GF-D8 (cell line): ENCODE data around the gene KIRREL3.
"Not testable (repeated sequence)": the region's sequence is repeated elsewhere in the genome, so short reads cannot be mapped to it uniquely, and the experiment has no call there.

Experiments used
- DNase-seq: peaks from one replicate; lab custom pipeline; 2025; lab: John Stamatoyannopoulos, UW

The KIRREL3 gene

DNA sequence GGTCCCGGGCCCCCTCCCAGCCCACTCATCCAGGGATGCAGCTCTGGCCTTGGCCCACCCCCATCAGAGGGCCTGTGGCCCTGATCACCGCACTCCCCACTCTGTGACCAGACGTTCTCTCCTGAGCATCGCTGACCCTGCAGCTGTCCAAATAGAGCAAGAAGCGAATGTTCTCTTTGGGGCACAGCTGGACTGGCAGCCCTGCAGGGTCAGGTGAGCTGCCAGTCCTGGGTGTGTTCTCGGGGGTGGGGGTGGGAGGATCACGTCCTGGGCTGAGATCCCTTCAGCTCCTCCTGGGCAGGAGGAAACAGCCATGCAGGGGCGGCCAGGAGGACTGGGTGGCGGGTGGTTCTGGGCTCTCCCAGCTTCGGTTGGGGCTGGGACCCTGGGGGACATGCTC is 618.6 kb downstream of the KIRREL3 start:
- DNase-seq = not testable (repeated sequence)

DNA sequence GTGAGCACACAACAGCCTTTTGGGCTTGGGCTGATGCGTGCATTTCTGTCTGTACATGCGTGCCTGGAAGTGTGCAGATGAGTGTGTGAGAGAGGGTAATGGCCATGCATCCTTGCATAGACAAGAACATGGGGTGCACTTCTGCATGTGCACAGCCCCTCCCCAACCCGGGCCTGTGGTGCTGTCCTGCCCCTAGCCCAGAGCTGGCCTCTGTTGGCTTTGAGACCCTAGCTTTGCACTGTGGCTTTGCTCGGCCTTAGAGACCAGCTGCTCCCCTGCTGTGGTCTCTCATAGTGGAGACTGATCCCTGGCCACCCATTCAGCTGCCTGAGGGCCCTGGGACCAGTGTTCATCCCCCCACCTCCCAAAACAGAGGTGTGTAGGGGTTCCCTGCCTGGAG is 619.7 kb downstream of the KIRREL3 start:
- no peak for DNase-seq

DNA sequence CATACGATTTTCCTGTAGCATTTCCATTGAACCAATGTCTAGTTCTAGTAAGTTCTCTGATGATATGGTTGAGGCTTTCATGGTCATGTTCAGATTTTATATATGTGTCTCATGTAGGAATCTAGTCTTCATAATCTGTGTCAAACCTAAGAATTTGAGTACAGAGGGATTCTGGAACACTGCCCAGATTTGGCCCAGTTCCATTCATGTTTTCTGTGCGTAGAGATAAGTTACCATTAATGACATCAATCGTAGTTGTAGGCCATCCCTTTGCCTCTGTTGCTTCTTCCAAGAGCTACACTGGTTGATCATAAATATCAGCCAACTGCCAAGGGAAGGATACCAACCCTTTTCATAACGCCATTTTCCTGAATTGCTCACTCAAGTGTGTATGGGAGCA is 621.8 kb downstream of the KIRREL3 start:
- DNase-seq = no peak

DNA sequence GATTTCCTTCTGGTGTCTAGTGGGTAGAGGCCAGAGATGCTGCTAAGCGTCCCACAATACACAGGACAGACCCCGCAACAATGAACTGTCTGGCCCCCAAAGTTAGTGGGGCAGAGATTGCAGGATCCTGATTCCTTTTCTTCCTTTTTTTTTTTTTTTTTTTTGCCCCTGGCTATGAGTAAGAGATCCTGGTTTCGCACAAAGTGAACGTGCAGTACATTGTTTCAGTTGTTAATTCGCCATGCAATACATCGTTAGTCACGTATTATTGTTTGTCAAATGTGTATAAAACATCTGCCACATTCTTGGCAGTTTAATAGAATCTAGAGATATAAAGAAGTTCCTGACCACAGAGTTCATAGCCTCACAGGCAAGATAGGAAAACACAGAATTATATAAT is 624.8 kb downstream of the KIRREL3 start:
- no peak for DNase-seq

DNA sequence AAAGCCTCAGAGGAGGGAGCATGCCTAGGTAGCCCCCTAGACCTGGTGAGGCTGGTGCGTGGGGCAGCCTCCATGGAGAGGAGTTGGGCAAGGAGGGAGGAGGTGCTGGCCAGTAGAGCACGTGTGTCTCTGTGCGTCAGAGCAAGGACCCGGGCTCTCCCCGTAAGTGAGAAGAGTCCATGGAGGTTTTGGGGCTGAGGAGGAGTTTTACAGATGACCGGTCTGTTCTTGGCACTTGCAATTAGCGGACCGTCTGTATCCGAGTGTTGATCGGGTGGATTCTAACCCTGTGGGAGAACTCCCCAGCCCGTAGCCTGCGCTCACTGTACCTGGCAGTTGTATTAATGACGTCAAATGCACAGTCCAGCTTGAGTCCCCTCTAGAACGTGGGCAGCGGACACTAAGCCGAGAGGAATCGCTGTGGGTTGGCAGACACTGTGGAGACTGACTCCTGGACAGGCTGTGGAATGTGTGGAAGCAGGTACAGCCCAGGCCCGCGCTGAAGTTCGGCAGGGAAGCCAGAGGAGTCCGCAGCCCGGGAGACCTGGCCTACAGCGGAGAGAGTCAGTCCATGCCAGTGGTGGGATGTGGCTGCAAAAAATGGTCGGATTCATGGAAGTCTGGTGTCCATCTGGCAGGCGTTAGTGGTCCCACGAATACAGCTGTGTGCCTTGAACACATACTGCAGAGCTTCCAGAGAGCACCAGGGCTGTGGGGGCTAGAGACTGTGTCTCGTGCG is 625.8 kb downstream of the KIRREL3 start:
- DNase-seq = not testable (repeated sequence)

DNA sequence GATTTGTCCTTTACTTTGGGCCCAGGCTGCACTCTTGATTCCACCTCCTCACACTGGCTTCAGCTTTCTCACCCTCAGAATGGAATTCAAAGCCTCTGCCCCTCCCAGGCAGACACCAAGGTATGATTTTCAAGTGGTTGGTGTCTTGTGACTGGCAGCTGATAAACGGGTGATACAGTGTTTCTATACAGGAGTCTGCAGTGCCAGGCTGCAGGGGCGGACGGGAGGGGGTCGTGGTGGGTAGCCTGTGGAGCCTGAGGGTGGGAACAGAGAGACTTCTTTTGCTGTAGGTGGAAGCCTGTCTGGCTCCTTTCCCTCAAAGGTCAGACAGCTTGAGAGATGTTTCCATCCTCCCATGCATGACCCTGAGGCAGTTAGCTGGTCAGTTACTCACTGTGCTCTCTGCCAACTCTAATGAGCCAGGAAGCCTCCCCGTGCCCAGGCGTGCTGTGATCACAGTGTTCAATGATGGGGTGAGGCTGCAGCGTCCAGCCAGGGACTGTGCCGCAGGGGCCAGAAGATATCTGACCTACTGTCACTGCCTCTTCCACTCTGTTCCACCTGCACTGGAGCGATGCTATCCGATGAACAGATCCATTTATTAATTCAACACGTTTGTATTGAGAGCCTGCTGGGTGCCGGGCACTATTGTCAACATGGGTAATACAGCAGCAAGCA is 627.0 kb downstream of the KIRREL3 start:
- DNase-seq = not testable (repeated sequence)
